Stimulated activated CD8-positive, alpha-beta memory T cell treated with anti-CD3 and anti-CD28 coated beads, Interleukin-12 subunit alpha, Interleukin-12 subunit beta, amount 100 ng/mL, for 24 hours (primary cell): ENCODE data around the gene PTH2R.
"Not testable (repeated sequence)": the region's sequence is repeated elsewhere in the genome, so short reads cannot be mapped to it uniquely, and the experiment has no call there.

ENCODE experiments used
- DNase-seq: peaks from one replicate; pipeline ENCODE4 v3.0.0-alpha.2; 2020; ENCODE audit errors: extremely low read depth

PTH2R gene

DNA sequence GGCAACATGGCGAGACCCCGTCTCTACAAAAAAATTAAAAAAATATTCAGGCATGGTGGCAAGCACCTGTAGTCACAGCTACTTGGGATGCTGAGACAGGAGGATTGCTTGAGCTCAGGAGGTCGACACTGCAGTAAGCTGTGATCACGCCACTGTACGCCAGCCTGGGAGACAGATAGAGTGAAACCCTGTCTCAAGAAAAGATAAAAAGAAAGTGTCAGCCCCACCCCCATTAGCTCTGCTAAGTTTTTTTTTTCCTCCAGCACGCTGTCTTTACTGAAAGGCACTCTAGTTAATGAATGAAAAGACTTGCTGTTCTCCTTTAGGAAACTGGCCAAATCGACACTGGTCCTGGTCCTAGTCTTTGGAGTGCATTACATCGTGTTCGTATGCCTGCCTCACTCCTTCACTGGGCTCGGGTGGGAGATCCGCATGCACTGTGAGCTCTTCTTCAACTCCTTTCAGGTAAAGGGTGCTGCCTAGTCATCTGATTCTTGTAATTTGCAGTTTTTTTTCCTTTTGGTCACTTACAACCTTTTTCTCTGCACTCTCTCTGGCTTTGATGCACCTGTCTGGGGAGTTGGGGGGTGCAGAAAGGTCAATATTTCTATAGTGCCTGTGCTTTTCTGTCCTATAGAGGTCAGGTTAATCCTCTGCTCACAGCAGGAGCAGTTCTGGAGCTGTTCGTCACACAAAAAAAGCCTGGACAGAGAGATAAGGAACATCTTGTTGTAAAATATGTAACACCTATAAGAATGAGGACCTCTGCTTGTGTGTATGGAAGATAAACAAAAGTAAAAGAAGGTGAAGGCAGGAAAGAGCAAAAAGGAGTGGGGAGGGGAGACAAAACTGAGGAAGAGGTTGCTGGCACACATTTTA is 82.3 kb downstream of the PTH2R start:
- no peak for DNase-seq

DNA sequence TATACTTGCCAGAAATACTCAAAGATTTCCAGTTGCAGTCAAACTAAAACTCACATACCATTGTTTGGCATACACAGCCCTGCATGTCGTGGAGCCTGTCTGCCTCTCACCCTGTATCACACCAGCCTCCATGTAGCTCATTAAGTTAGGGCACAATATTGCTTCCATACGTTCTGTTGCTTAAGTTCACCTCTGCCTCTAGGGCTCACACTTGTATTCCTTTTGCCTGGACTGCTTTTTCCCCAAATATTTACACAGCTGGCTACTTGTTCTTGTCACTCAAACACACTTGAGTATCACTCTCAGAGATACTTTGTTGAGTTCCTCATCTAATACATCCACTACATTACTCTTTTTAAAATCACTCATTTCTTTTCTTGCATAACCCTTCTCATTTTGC is 83.1 kb downstream of the PTH2R start:
- no peak for DNase-seq

DNA sequence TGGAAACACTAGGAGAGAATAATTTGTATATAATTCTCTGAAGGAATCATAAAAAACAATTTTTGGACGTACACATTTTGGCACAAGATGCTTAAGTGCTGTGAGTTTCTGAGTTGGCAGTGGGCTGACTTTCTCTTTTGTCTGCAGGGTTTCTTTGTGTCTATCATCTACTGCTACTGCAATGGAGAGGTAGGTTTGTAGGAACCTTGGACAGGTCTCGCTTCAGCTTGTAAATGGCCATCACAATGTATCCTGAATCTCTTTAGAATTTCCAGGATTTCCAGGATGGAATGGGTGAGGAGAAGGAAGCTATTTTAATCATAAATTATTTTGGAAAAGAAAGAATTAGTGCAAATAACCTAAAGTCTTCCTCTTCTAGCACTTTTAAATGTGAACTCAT is 83.9 kb downstream of the PTH2R start:
- no peak for DNase-seq

DNA sequence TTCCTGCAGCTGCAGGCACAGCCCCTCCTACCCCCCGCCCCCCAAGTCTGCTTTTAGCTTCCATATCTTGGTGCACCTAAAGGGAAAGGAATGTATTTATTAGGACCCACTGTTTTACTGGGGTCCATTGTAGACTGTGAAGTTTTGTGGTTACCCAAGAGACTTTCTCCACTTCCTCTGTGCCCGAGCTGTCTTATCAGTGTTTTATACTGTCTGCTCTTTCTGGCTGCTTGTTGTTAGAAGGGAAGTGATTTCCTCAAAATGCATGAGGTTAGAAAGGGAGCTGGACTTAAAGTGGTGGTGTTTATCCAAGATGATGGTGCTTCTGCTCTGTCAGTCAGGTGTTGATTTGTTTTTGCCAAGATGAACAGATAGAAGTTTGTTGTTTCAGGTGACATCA is 85.0 kb downstream of the PTH2R start:
- no peak for DNase-seq

DNA sequence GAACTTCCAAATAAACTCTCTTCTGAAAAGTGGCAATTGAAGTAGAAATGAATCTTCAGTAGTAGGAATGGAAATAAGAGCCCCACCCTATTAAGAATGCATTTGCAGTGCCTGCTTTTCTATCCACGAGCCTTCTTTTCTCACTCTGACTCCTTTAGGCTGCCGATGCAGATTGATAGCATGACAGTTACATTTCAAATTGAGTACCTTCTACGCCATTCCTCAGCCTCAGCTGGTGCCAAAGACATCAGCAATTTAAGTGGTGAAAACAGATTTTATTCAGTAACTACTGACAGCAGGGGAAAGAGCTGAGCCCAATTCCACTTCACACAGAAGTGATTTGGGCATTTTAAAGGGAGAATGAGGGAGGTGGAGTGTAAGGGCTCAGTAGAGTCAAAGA is 85.5 kb downstream of the PTH2R start:
- DNase-seq, result no peak

DNA sequence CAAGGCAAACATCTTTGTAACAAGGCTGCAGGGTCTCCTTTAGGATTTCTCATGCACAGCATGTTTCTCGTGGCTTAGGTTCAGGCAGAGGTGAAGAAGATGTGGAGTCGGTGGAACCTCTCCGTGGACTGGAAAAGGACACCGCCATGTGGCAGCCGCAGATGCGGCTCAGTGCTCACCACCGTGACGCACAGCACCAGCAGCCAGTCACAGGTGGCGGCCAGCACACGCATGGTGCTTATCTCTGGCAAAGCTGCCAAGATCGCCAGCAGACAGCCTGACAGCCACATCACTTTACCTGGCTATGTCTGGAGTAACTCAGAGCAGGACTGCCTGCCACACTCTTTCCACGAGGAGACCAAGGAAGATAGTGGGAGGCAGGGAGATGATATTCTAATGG is 86.6 kb downstream of the PTH2R start:
- DNase-seq, result no peak

DNA sequence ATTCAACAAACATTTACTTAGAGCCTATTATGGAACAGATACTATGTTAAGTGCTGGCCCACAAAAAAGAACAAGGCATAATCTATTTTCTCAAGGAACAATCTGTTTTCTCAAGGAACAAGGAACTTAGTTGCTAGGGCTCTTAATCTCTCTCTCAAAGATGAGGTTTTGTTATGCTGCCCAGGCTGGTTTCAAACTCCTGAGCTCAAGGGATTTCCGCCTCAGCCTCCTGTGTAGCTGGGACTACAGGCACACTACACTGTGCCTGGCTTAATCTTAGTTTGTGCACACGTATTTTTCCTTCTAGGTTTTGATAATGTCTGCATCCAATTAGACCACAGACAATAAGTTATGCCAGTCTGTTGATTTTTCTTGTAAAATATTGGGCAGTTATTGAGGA is 89.5 kb downstream of the PTH2R start:
- DNase-seq, result no peak

DNA sequence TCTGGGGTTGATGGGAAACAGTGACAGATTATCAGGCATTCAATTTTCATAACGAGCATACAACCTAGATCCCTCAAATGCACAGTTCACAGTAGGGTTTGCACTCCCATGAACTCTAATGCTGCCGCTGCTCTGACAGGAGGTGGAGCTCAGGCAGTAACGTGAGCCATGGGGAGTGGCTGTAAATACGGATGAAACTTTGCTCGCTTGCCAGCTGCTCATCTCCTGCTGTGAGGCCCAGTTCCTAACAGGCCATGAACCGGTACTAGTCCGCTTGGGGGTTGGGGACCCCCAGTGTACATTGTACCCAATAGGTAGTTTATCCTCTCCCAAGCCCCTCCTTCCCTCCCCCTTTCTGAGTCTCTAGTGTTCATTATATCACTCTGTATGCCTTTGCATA is 94.6 kb downstream of the PTH2R start:
- DNase-seq, result no peak

DNA sequence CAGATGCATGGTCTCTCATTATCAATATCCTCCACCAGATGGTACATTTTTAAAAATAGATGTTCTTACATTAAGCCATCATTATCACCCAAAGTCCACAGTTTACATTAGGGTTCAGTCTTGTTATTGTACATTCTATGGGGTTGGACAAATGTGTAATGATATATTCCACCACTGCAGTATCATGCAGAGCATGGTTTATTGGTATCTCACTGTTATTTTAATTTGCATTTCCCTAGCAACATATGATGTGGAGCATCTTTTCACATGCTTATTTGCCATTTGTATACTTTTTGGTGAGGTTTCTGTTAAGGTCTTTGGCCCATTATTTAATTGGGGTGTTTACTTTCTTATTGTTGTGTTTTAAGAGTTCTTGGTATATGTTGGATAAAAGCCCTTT is 95.7 kb downstream of the PTH2R start:
- no peak for DNase-seq

DNA sequence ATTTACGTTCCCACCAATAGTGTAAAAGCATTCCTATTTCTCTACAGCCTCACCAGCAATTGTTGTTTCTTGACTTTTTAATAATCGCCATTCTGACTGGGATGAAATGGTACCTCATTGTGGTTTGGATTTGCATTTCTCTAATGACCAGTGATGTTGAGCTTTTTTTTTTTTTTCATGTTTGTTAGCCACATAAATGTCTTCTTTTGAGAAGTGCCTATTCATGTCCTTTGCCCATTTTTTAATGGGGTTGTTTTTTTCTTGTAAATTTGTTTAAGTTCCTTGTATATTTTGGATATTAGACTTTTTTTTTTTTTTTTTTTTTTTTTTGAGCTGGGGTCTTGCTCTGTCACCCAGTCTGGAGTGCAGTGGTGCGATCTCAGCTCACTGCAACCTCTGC is 98.8 kb downstream of the PTH2R start:
- DNase-seq, result not testable (repeated sequence)

DNA sequence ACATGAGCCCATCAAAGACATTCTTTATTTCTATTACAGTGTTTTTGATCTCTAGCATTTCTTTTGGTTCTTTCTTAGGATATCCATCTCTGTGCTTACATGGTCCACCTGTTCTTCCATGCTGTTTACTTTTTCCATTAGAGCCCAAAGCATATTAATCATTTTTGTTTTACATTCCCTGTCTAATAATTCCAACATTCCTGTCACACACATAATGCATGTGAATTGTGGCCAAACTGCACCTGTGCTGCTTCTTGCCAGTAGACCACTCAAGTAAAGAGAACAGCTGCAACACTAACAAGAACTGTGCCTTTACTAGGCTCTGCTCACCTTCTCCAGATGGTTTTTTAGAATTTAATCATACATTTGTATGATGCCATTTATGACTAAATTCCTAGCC is 103.0 kb downstream of the PTH2R start:
- no peak for DNase-seq

DNA sequence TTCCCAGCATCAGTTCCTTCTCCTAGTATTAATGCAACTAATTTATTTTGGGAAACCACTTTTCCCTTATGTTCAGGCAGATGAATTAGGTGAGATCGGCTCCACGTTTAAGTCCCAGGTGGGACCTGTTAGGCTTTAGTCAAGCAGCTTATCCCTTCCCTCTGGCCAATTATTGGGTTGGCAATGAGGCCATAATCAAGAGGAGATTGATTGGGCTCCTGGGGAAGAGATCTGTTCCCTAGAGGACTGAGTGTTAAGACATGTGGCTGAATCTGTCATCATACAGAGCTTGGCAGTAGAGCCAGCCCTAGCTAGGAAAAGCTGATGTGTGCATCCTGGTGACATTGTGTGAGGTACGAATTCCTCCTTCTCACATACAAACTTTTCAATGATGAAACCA is 104.4 kb downstream of the PTH2R start:
- no peak for DNase-seq

DNA sequence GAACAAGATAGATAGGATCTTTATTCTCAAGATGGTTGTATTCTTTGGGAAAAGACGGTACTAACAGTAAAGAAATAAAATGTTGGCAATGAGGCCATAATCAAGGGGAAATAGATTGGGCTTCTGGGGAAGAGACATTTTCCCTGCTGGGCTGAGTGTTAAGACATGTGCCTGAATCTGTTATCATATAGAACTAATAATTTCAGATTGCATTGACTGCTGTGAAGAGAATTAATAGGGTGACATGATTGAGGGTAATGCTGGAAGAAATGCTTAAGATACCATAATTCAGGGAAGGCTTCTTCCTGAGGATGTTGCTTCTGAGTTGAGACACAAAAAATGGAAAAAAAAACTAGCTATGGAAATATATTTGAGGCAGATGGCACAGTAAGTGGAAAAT is 105.0 kb downstream of the PTH2R start:
- DNase-seq, result no peak

DNA sequence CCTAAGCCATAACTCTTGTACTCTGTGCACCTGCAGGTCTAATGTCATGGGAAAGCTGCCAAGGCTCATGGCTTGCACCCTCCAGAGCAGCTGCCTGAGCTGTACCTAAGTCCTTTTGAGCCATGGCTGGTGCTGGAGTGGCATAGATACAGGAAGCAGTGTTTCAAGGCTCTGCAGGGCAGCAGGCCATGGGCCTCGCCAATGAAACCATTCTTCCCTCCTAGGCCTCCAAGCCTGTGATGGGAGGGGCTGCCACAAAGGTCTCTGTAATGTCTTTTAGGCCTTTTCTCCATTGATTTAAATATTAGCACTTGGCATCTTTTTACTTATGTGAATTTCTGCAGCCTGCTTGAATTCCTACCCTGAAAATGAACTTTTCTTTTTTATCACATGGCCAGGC is 108.5 kb downstream of the PTH2R start:
- no peak for DNase-seq

DNA sequence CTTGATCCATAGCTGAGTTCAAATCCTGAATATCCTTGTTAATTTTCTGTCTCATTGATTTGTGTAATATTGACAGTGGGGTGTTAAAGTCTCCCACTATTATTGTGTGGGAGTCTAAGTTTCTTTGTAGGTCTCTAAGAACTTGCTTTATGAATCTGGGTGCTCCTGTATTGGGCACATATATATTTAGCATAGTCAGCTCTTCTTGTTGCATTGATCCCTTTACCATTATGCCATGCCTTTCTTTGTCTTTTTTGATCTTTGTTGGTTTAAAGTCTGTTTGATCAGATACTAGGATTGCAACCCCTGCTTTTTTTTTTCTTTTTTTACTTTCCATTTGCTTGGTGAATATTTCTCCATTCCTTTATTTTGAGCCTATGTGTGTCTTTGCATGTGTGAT is 116.5 kb downstream of the PTH2R start:
- DNase-seq, result not testable (repeated sequence)

DNA sequence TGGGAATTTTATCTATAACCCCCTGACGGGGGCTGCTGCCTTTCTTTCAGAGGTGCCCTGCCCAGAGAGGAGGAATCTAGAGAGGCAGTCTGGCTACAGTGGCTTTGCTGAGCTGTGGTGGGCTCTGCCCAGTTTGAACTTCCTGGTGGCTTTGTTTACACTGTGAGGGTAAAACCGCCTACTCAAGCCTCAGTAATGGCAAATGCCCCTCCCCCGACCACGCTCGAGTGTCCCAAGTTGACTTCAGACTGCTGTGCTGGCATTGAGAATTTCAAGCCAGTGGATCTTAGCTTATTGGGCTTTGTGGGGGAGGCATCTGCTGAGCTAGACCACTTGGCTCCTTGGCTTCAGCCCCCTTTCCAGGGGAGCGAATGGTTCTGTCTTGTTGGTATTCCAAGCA is 118.6 kb downstream of the PTH2R start:
- not testable (repeated sequence) for DNase-seq

DNA sequence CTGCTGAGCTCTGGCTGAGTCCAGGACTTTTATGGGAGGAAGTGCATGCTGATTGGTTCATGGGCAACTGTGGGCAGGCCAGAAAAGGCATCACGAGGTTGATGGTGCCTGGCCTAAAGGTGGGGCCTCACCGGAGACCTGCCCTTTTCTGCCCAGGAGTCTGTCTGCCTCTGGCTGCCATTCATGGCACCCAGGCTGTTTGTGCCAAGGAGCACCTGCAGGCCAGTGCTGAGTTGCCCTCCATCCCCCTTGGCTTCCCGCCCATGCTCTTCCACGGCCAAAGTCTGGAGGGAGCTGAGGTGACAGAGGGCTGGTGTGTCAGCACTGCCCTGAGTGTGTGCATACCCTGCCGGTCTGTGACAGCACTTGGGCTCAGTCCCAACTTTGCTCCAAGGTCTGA is 123.2 kb downstream of the PTH2R start:
- no peak for DNase-seq

DNA sequence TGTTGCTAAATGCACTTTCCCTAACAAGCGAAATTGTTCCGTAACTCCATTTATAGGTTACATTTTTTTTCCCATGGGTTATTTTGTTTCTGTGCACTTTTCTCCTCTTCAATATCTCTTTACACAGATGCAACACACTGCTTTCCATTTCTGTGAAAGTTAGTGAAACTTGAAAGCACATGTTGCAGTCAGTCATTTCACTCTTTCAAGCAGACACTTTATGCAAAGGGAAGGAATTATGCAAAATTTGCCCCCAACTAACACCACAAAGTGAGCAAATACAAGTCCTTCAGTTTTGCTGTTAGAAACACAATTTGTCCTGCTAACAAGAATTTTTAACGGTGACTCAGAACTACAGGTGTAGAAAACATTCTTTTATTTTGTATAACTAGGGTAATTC is 124.8 kb downstream of the PTH2R start:
- no peak for DNase-seq

DNA sequence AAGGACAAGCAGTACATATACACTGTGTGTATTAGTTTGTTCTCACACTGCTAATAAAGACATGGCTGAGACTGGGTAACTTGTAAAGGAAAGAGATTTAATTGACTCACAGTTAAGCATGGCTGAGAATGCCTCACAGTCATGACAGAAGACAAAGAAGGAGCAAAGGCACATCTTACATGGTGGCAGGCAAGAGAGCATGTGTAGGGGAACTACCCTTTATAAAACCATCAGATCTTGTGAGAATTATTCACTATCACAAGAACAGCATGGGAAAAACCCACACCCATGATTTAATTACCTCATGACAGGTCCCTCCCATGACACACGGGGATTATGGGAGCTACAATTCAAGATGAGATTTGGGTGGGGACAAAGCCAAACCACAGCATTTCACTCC is 129.0 kb downstream of the PTH2R start:
- not testable (repeated sequence) for DNase-seq

DNA sequence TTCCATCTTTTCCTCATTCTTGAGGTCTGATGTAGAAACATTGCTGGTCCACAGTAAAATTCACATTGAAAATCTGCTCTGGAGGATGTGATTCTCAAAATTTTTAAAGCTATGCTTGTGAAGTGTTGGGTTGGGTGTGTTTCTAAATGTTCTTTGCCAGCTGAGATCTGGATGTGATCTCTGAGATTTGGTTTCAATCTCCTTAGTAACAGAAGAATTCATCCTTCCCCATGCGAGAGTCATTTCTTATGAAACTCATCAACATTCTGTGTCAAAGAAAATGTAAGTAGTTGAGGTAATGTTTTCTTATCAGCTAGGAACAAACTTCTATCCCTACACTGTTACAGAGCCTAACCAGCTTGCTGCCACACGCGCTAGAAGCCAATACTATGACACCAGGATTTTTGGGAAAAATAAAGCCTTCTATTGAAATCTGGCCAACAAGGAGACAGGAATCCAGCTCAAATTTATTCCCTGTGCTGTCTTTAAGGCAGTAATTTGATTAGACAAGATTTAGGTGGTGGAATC is 134.9 kb downstream of the PTH2R start:
- no peak for DNase-seq

DNA sequence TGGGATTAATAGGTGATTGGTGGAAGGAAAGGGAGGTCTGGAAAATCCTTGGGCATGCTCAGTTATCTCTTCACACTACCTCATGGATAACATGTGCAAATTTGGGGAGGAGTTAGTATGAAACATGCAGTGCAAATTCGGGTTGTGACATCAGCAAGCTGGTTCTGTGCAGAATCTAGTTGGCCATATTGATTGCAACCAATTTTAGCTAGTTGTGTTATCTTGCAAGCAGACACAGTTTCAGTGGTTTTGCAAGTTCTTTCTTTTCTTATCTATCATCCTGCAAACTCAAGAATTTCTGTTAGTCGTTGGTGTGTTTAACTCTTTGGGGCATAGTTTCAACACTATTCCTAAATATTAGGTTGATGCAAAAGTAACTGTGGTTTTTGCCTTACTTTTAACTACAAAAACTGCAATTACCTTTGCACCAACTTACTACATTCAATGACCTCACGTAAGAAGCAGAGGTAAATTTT is 135.4 kb downstream of the PTH2R start:
- DNase-seq, result no peak

DNA sequence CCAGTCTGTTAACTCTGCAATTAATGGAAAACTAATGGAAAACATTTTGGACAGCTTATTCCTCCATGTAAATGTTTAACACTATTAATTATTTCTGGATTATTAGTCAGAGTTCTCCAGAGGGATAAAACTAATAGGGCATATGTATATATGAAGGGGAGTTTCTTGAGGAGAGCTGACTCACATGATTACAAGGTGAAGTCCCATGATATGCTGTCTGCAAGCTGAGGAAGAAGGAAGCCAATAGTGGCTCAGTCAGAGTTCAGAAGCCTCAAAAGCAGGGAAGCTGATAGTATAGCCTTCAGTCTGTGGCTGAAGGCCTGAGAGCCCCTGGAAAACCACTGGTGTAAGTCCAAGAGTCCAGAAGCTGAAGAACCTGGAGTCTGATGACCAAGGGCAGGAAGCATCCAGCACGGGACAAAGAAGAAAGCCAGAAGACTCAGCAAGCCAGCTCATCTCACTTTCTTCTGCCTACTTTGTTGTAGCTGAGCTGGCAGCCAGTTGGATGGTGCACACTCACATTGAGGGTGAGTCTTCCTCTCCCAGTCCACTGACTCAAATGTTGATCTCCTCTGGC is 136.0 kb downstream of the PTH2R start:
- no peak for DNase-seq
